A549 (cell line): ENCODE data around the gene INTS13.

Experiments
- BCL3 ChIP-seq: fragments of >200 bp; sonication (Bioruptor Twin); formaldehyde crosslinking; IDR thresholded peaks from 3 replicates; pipeline ENCODE4 v1.6.1; 2016
- CHD2 ChIP-seq: fragments of 150-350 bp; IDR thresholded peaks from 2 replicates; pipeline ENCODE4 v1.6.1; 2014; ENCODE audit warnings: low read length; ENCODE audit not compliant: partially characterized antibody
- CTCF ChIP-seq: fragments of >200 bp; sonication (Bioruptor Twin); formaldehyde crosslinking; IDR thresholded peaks from 3 replicates; pipeline ENCODE4 v1.5.1; 2016
- ELK1 ChIP-seq: fragments of 150-350 bp; IDR thresholded peaks from 2 replicates; pipeline ENCODE4 v1.6.1; 2014; ENCODE audit warnings: low read depth, mild to moderate bottlenecking, low read length
- EP300 ChIP-seq, 2 experiments: fragments of >200 bp; sonication (Bioruptor Twin); formaldehyde crosslinking; IDR thresholded peaks; 2 replicates in 1 of 2; 3 replicates in 1 of 2; pipeline ENCODE4 v1.6.1; 2016 to 2017
- GATA3 ChIP-seq: IDR thresholded peaks from 2 replicates; pipeline ENCODE4 v1.6.1; 2012; ENCODE audit warnings: borderline replicate concordance
- KDM1A ChIP-seq: fragments of 200-600 bp; sonication (generic); IDR thresholded peaks from 2 replicates; pipeline ENCODE4 v1.6.1; 2016; ENCODE audit warnings: low read depth, mild to moderate bottlenecking
- MAX ChIP-seq: IDR thresholded peaks from 2 replicates; pipeline ENCODE4 v1.6.1; 2012
- POLR2A ChIP-seq: IDR thresholded peaks from 2 replicates; pipeline ENCODE4 v1.6.1; 2012; ENCODE audit warnings: mild to moderate bottlenecking, low read length
- RARB ChIP-seq: fragments of 250-450 bp; sonication (Bioruptor Pico); IDR thresholded peaks from 2 replicates; pipeline ENCODE4 v1.8.0; 2021; ENCODE audit warnings: mild to moderate bottlenecking, moderate library complexity
- SMC3 ChIP-seq: fragments of >200 bp; sonication (Bioruptor Twin); formaldehyde crosslinking; IDR thresholded peaks from 3 replicates; pipeline ENCODE4 v1.6.1; 2018; ENCODE audit warnings: inconsistent platforms

- TF ChIP-seq CHD2, result no peak
- TF ChIP-seq KDM1A, result no peak
- TF ChIP-seq BCL3, result no peak
- TF ChIP-seq ELK1, result no peak
- no peak for TF ChIP-seq CTCF
- TF ChIP-seq MAX, result no peak
- TF ChIP-seq SMC3, result no peak
- TF ChIP-seq POLR2A, result no peak
- no peak for TF ChIP-seq EP300 (IDR thresholded peaks at IDR 0.05)
- no peak for TF ChIP-seq RARB (CRISPR knock-in tag)
- TF ChIP-seq GATA3, result no peak
Measured at GRCh38 chr12:26890784-26891183, 47.0 kb downstream of the INTS13 start.
